A549 treated with Hydrocortisone at 1 μM for 4 hours (cell line): Measurements from ENCODE around the gene GFM1. TPM values are rescaled to one million over a fixed set of nuclear protein-coding genes. Genes with fewer than 3 reads are reported as not detected.

Source experiments
- total RNA-seq: library from RNA; stranded (reverse); fragments of 200-300 nt; extraction: Qiagen RNA extraction; gene quantifications from 5 replicates; pipeline ENCODE4 v1.2.3, GENCODE V29; 2022

GFM1 gene
- total RNA-seq, result 38.7 to 63.5 TPM (median 41.5 TPM) in 5 replicates

GRCh38 chr3:158644345-158644908, at the start of gene GFM1:
GFM1 (plus strand) TSS chr3:158644527; CDS start chr3:158644635, 108 bp downstream.

GRCh38 chr3:158672215-158673176, 28.2 kb downstream of the GFM1 start, which contains the start of gene LXN:
LXN (minus strand) TSS chr3:158672648; CDS start chr3:158672478, 170 bp downstream.

GRCh38 chr3:158731938-158732855, 87.9 kb downstream of the GFM1 start, which contains the start of gene RARRES1:
RARRES1 (minus strand) TSS chr3:158732457; CDS start chr3:158732415, 42 bp downstream.

Other genes starting within 250 kb of the GFM1 start
- 22.8 to 27.0 TPM (median 24.2 TPM) in 5 replicates for gene MLF1, start 73.3 kb upstream of the GFM1 start, total RNA-seq
- 49.2 to 63.2 TPM (median 50.8 TPM) in 5 replicates for gene LXN, start 28.1 kb downstream of the GFM1 start, total RNA-seq
- 6.8 to 10.6 TPM (median 8.7 TPM) in 5 replicates for gene RARRES1, start 87.9 kb downstream of the GFM1 start, total RNA-seq
- gene MFSD1, start 157.5 kb downstream of the GFM1 start, total RNA-seq, result 40.9 to 53.1 TPM (median 44.1 TPM) in 5 replicates